Choroid plexus epithelial cell (primary cell): Measurements from ENCODE around the gene CARD19.

Experiments used
- DNase-seq: peaks from one replicate; pipeline ENCODE4 v3.0.0-alpha.2; 2010; ENCODE audit warnings: low read depth
- H3K4me3 ChIP-seq: 2 replicates; pipeline ENCODE4 v1.5.1; 2011; ENCODE audit warnings: low read depth, mild to moderate bottlenecking, control low read depth, low read length, moderate library complexity
- CTCF ChIP-seq: conservative IDR thresholded peaks from 2 replicates; pipeline ENCODE4 v1.5.1; 2011; ENCODE audit warnings: low read depth, mild to moderate bottlenecking, control low read depth, inconsistent platforms, low read length, moderate library complexity

CARD19 gene

GRCh38 chr9:93082841-93083411, 13.1 kb upstream of the CARD19 start:
- no peak for TF ChIP-seq CTCF

GRCh38 chr9:93083592-93084470, 12.2 kb upstream of the CARD19 start:
- no peak for DNase-seq
- no peak overlapping the region for H3K4me3 ChIP-seq
- no peak for TF ChIP-seq CTCF

More at GRCh38 chr9:93082841-93083411, 13.1 kb upstream of the CARD19 start:
- no peak overlapping the region for H3K4me3 ChIP-seq
- no peak for DNase-seq

GRCh38 chr9:93084471-93084881, 11.5 kb upstream of the CARD19 start:
- DNase-seq: no peak
- TF ChIP-seq CTCF: no peak
- H3K4me3 ChIP-seq: no peak overlapping the region

GRCh38 chr9:93085676-93086075, 10.3 kb upstream of the CARD19 start:
- TF ChIP-seq CTCF: no peak
- H3K4me3 ChIP-seq: no peak overlapping the region
- no peak for DNase-seq

- no peak for DNase-seq
- TF ChIP-seq CTCF: no peak
- no peak overlapping the region for H3K4me3 ChIP-seq
Observed at GRCh38 chr9:93086447-93087224, 9.4 kb upstream of the CARD19 start.

- no peak for TF ChIP-seq CTCF
- DNase-seq: no peak
- no peak overlapping the region for H3K4me3 ChIP-seq
Observed at GRCh38 chr9:93087971-93088655, 7.9 kb upstream of the CARD19 start.
